Gastrocnemius medialis (tissue), 4 donors: Measurements from ENCODE around the gene RGS18.

ENCODE experiments used
- CTCF ChIP-seq, 5 experiments: fragments of 450-650 bp in 3 of 5; fragments of 200-600 bp in 2 of 5; sonication (generic) in 2 of 5; IDR thresholded peaks in 4 of 5; conservative IDR thresholded peaks in 1 of 5; 1 replicate in 4 of 5; 2 replicates in 1 of 5; pipeline ENCODE4 v1.5.1; 2016 to 2019; ENCODE audit warnings: antibody characterized with exemption in 5 of 5, mild to moderate bottlenecking in 3 of 5, moderate library complexity in 3 of 5
- POLR2A ChIP-seq, 2 donors: fragments of 450-650 bp; IDR thresholded peaks; one replicate each; pipeline ENCODE4 v1.6.1; 2017; ENCODE audit warnings: antibody characterized with exemption in 2 of 2, mild to moderate bottlenecking in 2 of 2, moderate library complexity in 2 of 2

GRCh38 chr1:192159781-192160180 lies 1.5 kb downstream of the RGS18 start:
- TF ChIP-seq CTCF (IDR thresholded peaks at IDR 0.05 in 4 of 5, conservative IDR thresholded peaks at IDR 0.05 in 1 of 5) (no peak), POLR2A (IDR thresholded peaks at IDR 0.05) (no peak)
